NB4 (cell line): Measurements from ENCODE around the gene TXNDC2.
A peak's percentile ranks its signal among the peaks of the same experiment; 100 is the strongest.

Source experiments
- DNase-seq: peaks from one replicate; pipeline ENCODE4 v3.0.0; 2010; ENCODE audit warnings: low read depth
- H3K4me3 ChIP-seq: one replicate; pipeline ENCODE4 v1.5.1; 2011; ENCODE audit warnings: mild to moderate bottlenecking, low read depth, low read length, moderate library complexity
- CTCF ChIP-seq: IDR thresholded peaks from one replicate; pipeline ENCODE4 v1.5.1; 2012; ENCODE audit warnings: low read depth, low read length
- MAX ChIP-seq: IDR thresholded peaks from 2 replicates; pipeline ENCODE4 v1.6.1; 2011; ENCODE audit warnings: low read depth, low read length
- MYC ChIP-seq: IDR thresholded peaks from 2 replicates; pipeline ENCODE4 v1.6.1; 2011; ENCODE audit warnings: low read depth, low read length
- POLR2A ChIP-seq: IDR thresholded peaks from 2 replicates; pipeline ENCODE4 v1.6.1; 2011; ENCODE audit warnings: mild to moderate bottlenecking; ENCODE audit not compliant: insufficient read length; ENCODE audit errors: extremely low read depth

The TXNDC2 gene

GRCh38 chr18:9858642-9859041 lies 27.1 kb upstream of the TXNDC2 start:
- no peak overlapping the region for H3K4me3 ChIP-seq

GRCh38 chr18:9859232-9859631 lies 26.5 kb upstream of the TXNDC2 start:
- no peak overlapping the region for H3K4me3 ChIP-seq
- TF ChIP-seq CTCF, result no peak
- TF ChIP-seq POLR2A, result no peak
- no peak for TF ChIP-seq MAX
- TF ChIP-seq MYC, result no peak
- no peak for DNase-seq

More at GRCh38 chr18:9858642-9859041, 27.1 kb upstream of the TXNDC2 start:
- TF ChIP-seq MAX (no peak), CTCF (no peak)
- DNase-seq, result no peak

GRCh38 chr18:9860682-9861081 lies 25.1 kb upstream of the TXNDC2 start:
- TF ChIP-seq CTCF, result no peak
- H3K4me3 ChIP-seq, result no peak overlapping the region
- DNase-seq, result no peak

GRCh38 chr18:9861157-9861556 lies 24.6 kb upstream of the TXNDC2 start:
- DNase-seq, result no peak
- TF ChIP-seq POLR2A (no peak), MYC (no peak), CTCF (no peak), MAX (no peak)
- H3K4me3 ChIP-seq, result no peak overlapping the region

GRCh38 chr18:9861933-9862332 lies 23.8 kb upstream of the TXNDC2 start:
- DNase-seq, result peak; percentile 42
- TF ChIP-seq MAX, result no peak
- TF ChIP-seq MYC, result no peak
- TF ChIP-seq CTCF, result no peak
- TF ChIP-seq POLR2A, result no peak
- H3K4me3 ChIP-seq, result no peak overlapping the region

GRCh38 chr18:9862686-9863085 lies 23.1 kb upstream of the TXNDC2 start:
- TF ChIP-seq MYC (no peak), POLR2A (no peak), MAX (no peak), CTCF (no peak)
- H3K4me3 ChIP-seq, result no peak overlapping the region
- DNase-seq, result no peak
